Astrocyte of the cerebellum (primary cell): ENCODE measurements around the gene DNAL1.

Source experiments
- DNase-seq: peaks from one replicate; pipeline ENCODE4 v3.0.0-alpha.2; 2011; ENCODE audit warnings: low read depth
- H3K4me3 ChIP-seq: 2 replicates; pipeline ENCODE4 v1.5.1; 2011; ENCODE audit warnings: mild to moderate bottlenecking, low read depth, low read length, moderate library complexity
- CTCF ChIP-seq: IDR thresholded peaks from 2 replicates; pipeline ENCODE4 v1.5.1; 2012; ENCODE audit warnings: low read length, low read depth, moderate library complexity, mild to moderate bottlenecking; ENCODE audit errors: missing control alignments
- in situ Hi-C: cut with HindIII; loops from 2 replicates; pipeline ENCODE4 v1.10.0; 2017; ENCODE audit warnings: low sequenced_read_pairs

Gene DNAL1

GRCh38 chr14:73740618-73741326, 96.0 kb downstream of the DNAL1 start:
- DNase-seq, result no peak
- H3K4me3 ChIP-seq, result no peak overlapping the region
- in situ Hi-C loops, result no loop called here
- TF ChIP-seq CTCF, result no peak

GRCh38 chr14:73741386-73741875, 96.6 kb downstream of the DNAL1 start:
- no peak for DNase-seq
- in situ Hi-C loops, result no loop called here
- peak overlapping the region; percentile 4 for H3K4me3 ChIP-seq
- TF ChIP-seq CTCF, result peak; percentile 4

- H3K4me3 ChIP-seq, result peak overlapping the region; percentile 4
- DNase-seq, result no peak
- no peak for TF ChIP-seq CTCF
- in situ Hi-C loops, result no loop called here
Measured at GRCh38 chr14:73741876-73742519, 97.2 kb downstream of the DNAL1 start.

DNA sequence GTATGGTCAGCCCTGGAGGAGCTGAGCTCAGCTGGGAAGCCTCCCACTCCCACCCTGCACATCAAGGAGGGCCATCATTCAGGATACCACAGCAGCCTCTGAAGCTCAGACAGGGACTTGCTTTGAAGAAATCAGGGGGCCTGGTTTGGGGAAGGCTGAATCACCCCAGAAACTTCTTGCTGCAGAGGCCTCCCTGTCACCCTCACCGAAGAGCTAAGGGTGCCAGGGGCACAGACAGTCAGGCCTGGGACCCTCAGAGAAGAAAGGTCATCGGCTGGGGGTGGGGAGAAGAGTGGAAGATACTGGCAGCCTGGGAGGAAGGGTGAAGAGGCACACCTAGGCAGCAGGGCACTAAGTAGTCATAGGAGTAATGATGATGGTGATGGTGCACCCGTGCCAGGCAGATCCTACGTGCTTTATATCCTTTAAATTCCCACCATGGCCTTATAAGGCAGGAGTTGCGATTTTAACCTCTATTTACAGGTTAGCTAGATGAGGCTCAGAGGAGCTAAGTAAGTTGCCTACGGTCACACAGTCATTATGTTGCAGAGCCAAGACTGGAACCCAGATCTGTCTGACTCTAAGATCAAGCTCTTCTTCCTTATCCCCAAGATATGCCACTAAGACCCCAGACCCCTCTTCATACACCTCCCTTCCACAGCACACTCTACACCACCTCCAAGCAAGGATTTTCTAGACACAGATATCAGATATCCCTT, 97.9 kb downstream of the DNAL1 start:
- H3K4me3 ChIP-seq, result no peak overlapping the region
- in situ Hi-C loops, result no loop called here
- TF ChIP-seq CTCF, result no peak
- no peak for DNase-seq

GRCh38 chr14:73743431-73743931, 98.7 kb downstream of the DNAL1 start:
- no peak overlapping the region for H3K4me3 ChIP-seq
- no peak for DNase-seq
- TF ChIP-seq CTCF, result no peak
- in situ Hi-C loops, result no loop called here

GRCh38 chr14:73744175-73744867, 99.5 kb downstream of the DNAL1 start:
- no peak for DNase-seq
- no peak overlapping the region for H3K4me3 ChIP-seq
- in situ Hi-C loops, result no loop called here
- no peak for TF ChIP-seq CTCF
